Activated effector memory CD4-positive, alpha-beta T cell treated with Interleukin-2 at 50 U/mL for 16 hours (primary cell): ENCODE measurements around the gene CIBAR2.
"Not testable (repeated sequence)": the region's sequence is repeated elsewhere in the genome, so short reads cannot be mapped to it uniquely, and the experiment has no call there.

Experiments used
- DNase-seq: peaks from one replicate; pipeline ENCODE4 v3.0.0-alpha.2; 2020

The CIBAR2 gene

DNA sequence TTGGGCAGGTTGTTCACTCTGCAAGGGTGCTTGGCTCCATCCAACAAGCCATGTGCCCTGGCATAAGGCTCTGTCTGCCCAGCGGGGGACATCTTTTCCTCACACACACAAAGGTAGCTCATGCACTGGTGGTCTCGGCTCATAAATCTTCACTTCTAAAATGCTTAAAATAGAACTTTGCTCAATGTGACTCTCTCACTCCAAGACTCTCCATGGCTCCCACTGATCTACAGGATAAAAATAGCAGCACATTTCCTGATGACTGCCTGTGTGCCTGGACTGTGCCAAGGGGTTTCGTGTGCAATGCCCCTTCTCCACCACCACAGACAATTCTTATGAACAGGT, 15.1 kb upstream of the CIBAR2 start:
- no peak for DNase-seq

- DNase-seq, result no peak
Measured at GRCh38 chr16:85126705-85127378, 14.6 kb upstream of the CIBAR2 start.

GRCh38 chr16:85126394-85126704, 14.1 kb upstream of the CIBAR2 start:
- no peak for DNase-seq

GRCh38 chr16:85125570-85126393, 13.5 kb upstream of the CIBAR2 start:
- no peak for DNase-seq

GRCh38 chr16:85124636-85125346, 12.5 kb upstream of the CIBAR2 start:
- DNase-seq, result no peak

DNA sequence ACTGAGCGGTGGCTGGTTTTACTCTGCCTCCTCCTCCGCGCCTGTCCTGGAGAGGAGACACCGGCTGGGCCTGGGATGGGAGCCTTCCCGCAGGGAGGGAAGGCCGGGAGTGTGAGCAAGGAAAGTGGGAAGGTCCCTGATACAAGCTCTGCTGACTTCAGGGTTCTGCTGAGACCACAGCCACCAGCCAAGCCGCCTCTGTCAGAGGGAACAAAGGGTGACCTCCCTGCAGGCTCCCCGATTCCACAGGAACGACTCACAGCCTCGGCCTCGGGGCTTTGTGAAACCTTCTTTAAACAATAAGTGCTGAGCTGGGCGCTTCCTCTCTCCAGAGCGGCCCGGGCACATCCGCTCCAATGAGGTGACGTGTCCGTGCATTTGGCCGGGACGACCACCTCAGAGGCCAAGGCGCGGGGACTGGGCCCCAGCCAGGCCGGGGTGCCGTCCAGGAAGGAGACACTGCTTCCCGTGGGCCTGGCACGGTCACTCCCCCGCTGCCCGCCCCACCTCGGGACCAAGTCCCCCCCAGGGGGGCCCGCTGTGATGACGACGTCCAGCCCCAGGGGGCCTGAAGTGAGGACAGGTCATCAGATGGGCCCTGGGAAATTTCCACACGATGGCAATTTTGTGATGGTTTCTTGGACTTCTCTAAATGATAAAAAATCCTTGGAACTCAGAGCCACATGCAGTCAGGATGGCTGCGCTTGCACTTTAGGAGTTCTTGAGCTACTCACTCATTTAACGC, 11.8 kb upstream of the CIBAR2 start:
- DNase-seq, result no peak

DNA sequence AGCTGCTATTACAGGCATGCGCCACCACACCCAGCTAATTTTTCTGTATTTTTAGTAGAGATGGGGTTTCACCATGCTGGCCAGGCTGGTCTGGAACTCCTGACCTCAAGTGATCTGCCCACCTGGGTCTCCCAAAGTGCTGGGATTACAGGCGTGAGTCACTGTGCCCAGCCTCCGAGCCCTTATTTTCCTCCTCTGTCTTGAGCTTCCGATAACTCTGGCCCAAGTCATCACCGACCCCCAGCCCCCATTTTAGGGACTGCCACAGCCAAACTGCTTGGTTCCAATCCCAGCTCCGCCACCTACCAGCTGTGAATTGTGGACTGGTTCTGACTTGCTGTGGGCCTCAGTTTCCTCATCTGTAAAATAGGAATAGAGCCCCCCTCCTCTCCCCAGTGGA, 11.2 kb upstream of the CIBAR2 start:
- not testable (repeated sequence) for DNase-seq

- no peak for DNase-seq
Measured at GRCh38 chr16:85120006-85120340, 7.7 kb upstream of the CIBAR2 start.

GRCh38 chr16:85117418-85117817, 5.1 kb upstream of the CIBAR2 start:
- no peak for DNase-seq

- DNase-seq, result peak; percentile 67
Measured at GRCh38 chr16:85114909-85115567, 2.8 kb upstream of the CIBAR2 start.

- DNase-seq, result no peak
Measured at GRCh38 chr16:85113913-85114312, 1.6 kb upstream of the CIBAR2 start.

DNA sequence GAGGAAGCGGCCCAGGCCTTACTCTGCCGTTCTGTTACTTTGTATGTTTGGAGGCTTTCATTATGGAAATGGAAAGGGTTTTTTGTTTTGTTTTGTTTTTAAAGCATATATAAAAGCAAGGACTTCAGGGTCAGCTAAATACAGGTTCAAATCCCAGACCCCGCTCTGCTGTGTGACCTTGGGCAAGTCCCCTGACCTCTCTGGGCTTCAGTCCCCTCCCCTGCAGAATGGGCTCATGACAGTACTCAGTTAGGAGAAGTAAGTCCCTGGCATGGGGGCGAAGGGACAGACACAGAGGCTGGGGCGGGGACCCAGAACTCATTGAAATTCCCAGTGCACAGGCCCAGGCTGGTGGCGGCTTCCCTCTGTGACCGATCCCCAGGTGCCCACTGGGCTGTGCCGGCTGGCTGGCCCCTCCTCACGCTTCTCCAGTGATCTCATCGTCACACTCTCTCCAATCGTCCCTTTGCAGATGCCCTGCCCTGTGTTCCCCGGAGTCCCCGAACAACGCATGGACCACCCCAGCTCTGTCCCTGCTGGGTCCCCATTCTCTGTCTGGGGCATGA, 979 bp upstream of the CIBAR2 start:
- no peak for DNase-seq

- no peak for DNase-seq
Measured at GRCh38 chr16:85111184-85111583, 1.1 kb downstream of the CIBAR2 start.

GRCh38 chr16:85110105-85110504, 2.2 kb downstream of the CIBAR2 start:
- no peak for DNase-seq

DNA sequence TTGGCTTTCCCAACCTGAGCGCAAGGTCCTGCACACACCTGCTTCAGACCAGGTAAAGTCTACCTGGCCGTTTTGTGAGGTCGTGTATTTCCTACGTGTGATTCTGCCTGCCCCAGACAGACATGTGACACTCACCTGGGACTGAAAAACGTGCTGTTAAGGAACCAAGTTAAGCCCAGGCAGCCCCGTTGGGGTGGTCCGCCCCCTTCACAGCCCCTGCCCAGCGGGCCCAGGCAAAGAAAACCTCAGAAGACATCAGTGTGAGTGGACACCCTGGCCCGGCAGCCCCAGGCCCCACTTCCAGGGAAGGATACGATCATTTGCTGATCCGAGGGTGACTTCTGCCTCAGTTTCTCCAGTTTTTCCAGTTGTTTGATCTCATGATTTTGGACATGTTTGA, 4.7 kb downstream of the CIBAR2 start:
- no peak for DNase-seq

DNA sequence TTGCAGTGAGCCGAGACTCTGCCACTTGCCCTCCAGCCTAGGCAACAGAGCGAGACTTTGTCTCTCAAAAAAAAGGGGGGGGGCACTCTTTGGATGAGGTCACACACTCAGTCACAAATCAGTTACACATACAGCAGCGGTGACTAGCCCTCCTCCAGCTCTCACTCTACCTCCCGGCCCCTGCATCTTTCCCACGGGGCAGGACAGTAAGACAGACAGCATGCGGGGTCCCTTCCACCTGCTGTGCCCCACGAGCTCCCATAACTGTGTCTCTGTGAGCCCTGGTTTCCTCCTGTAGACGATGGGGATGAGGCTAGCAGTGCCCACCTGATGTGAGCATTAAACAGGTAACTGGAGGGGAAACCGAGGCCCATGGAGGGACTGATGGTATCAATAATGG, 5.2 kb downstream of the CIBAR2 start:
- no peak for DNase-seq

DNA sequence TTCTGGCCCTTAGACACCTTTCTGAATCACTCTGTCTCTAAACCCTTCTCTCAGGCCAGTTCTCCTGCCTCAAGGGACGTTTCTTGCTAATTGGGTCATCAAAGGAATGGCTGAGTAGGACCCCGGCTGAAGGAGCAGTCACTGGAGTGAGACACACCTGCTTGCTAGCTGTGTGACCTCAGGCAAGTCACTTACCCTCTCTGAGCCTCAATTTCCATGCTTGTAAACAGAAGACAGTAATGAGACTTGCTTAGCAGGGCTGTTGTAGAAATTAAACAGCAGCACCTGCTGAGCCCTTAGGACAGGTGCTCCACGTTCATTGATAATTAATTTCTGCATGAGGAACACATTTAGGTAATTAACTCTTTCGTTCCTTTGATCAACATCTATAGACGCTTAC, 6.8 kb downstream of the CIBAR2 start:
- DNase-seq, result no peak

- DNase-seq, result peak; percentile 16
Measured at GRCh38 chr16:85104821-85105391, 7.4 kb downstream of the CIBAR2 start.

DNA sequence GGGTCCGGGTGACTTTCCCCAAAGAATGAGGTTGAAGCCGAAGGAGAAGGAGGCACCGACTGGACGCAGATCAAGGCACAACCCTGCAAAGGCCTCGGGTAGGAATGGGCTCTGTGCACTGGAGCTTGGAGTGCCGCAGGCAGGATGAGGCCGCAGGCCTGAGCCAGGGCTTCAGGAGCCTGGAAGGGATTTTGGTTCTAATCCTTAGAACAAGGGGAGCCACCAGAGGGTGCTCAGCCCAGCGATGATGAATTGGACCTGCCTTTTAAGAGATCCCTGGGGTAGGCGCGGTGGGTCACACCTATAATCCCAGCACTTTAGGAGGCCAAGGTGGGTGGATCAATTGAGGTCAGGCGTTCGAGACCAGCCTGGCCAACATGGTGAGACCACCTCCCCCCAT, 8.1 kb downstream of the CIBAR2 start:
- DNase-seq, result no peak

- DNase-seq, result no peak
Measured at GRCh38 chr16:85103114-85104079, 8.9 kb downstream of the CIBAR2 start.
